Right lobe of liver (tissue), 6 donors: ENCODE data around the gene OR1D2. TPM values are rescaled to one million over a fixed set of nuclear protein-coding genes. Genes with fewer than 3 reads are reported as not detected.

ENCODE experiments used
- ATAC-seq, 4 donors: fragments of 200-7000 bp; cut with Tn5 transposase; one replicate each; pipeline ENCODE4 v1.9.1; 2020; ENCODE audit warnings: mild to moderate bottlenecking in 4 of 4, moderate library complexity in 4 of 4
- DNase-seq, 3 donors: peaks; one replicate each; pipeline ENCODE4 v3.0.0-alpha.2; 2020
- H3K27ac ChIP-seq, 3 donors: fragments of 200-600 bp; one replicate each; pipeline ENCODE4 v1.8.0; 2022
- H3K27me3 ChIP-seq, 2 donors: fragments of 200-600 bp; one replicate each; pipeline ENCODE4 v1.8.0; 2022
- H3K36me3 ChIP-seq, 4 donors: fragments of 200-600 bp; sonication (generic) in 1 of 4; one replicate each; pipeline versions ENCODE4 v1.5.1 to v1.8.0; 2017 to 2022; ENCODE audit warnings: control low read depth in 1 of 4
- H3K4me1 ChIP-seq, 4 donors: fragments of 200-600 bp; sonication (generic) in 1 of 4; one replicate each; pipeline versions ENCODE4 v1.5.1 to v1.8.0; 2017 to 2022; ENCODE audit warnings: control low read depth in 1 of 4
- H3K4me3 ChIP-seq, 3 donors: fragments of 200-600 bp; one replicate each; pipeline ENCODE4 v1.8.0; 2022
- H3K9me3 ChIP-seq, 4 donors: fragments of 200-600 bp; sonication (generic) in 1 of 4; one replicate each; pipeline versions ENCODE4 v1.5.1 to v1.8.0; 2017 to 2022; ENCODE audit warnings: control low read depth in 1 of 4
- POLR2A ChIP-seq: fragments of 450-650 bp; IDR thresholded peaks from one replicate; pipeline ENCODE4 v1.6.1; 2017; ENCODE audit warnings: antibody characterized with exemption, mild to moderate bottlenecking
- WGBS: methylation state at CpG from one replicate; pipeline ENCODE4 v1.1.6; 2018; ENCODE audit warnings: low coverage, low lambda C conversion rate; ENCODE audit not compliant: insufficient coverage; ENCODE audit errors: missing lambda C conversion rate; 5-methylcytosine and 5-hydroxymethylcytosine counted together
- intact Hi-C, 2 donors: fragments of 100-400 bp; cut with DNase I; formaldehyde crosslinking; loops; one replicate each; pipeline versions ENCODE4 v1.11.2 to v1.14.1; 2022
- total RNA-seq, 6 experiments: library from RNA; depleted of rRNA in 2 of 6; stranded (reverse); fragments of >200 nt in 2 of 6; fragmentation: NEBNext Ultra II Directional in 3 of 6; extraction: Animal tissue kit (Norgen Biotek cat#: 25700) in 3 of 6; gene quantifications; one replicate each; pipeline versions ENCODE4 v1.1.0 to v1.2.4, GENCODE V29; 2016 to 2023
- TF ChIP-seq, protein P1 (sequence below), 4 donors: fragments of 200-600 bp in 3 of 4; fragments of 450-650 bp in 1 of 4; IDR thresholded peaks; one replicate each; pipeline versions ENCODE4 v1.5.1 to v1.8.0; 2016 to 2022; ENCODE audit warnings: antibody characterized with exemption in 4 of 4, mild to moderate bottlenecking in 2 of 4
- donor health status: DM: no; HTN: yes; CAD: no.
- donor health status: DM: no; HTN: no; CAD: no.
- donor health status: DM: no; HTN: no; CAD: no.
- donor health status: DM: no; HTN: yes; CAD: no.
- donor health status: DM: no; HTN: yes; CAD: no.

OR1D2 gene
- total RNA-seq, 6 experiments from 2014 or later: not detected

DNA sequence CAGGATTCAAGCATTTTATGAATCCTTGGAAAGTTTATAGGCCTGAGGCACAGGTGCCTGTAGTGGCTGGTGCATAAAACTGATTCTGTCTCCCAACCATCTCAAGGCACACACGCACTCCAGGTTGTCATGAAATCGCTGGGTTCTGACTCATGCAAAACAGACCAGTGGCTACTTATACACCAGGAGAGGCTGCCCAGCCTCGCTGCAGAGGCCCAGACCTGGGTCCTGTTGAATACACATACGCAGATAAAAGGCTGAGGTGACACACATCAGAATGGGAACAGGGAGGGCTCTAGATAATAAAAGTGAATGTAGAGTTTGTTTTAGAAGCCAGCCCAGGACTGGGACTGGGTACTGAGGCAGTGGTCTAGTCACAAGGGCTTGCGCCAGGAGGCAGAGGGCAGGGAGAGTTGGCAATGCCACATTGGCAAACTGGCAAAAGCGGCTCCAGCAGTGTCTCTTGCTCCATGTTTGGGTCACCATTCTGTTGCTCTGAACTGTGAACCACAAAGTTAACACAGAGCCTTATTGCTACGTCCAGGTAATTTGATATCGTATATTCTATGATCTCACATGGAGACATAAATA is 54.4 kb downstream of the OR1D2 start:
- H3K4me3 ChIP-seq: peak overlapping the region in 2 of 3 donors; percentile 59 to 63
- WGBS: 91% methylated on average over 5 of the region's 8 CpGs

DNA sequence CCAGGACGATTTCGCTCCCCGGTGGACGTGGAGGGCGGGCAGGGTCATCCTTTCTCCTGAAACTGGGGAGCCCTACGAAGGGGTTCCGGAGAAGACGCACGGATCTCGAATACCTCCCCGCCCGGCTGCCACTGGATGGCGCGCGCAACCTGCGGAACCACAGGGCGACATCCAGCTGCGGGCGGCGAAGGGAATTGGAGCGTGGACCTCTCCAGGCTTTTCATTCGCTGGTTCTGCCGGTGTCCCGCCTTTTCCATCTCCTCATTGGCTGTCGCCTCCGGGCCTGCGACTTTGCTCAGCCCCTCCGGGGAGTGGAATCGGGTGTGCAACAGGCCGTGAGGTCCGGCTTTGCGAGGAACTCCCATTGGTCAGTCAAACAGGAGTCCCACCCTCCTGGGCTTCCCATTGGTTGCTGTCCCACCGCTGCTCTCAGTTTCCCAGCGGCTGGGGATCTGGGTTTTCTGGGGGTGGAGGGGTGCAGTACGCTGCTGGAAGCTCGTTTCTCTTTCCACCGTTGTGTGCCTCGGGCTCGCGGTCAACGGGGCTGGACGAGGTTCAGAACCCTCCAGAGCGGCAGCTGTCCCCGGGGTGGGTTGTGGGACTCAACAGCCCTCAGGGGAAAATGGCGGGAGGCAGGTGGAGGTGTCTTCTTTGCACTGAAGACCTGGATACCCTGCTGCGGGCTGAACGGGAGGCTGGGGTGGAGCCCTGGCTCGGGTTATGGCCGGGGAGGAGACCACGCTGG is 55.3 kb downstream of the OR1D2 start:
- TF ChIP-seq POLR2A: no peak
- TF ChIP-seq, protein P1, sequence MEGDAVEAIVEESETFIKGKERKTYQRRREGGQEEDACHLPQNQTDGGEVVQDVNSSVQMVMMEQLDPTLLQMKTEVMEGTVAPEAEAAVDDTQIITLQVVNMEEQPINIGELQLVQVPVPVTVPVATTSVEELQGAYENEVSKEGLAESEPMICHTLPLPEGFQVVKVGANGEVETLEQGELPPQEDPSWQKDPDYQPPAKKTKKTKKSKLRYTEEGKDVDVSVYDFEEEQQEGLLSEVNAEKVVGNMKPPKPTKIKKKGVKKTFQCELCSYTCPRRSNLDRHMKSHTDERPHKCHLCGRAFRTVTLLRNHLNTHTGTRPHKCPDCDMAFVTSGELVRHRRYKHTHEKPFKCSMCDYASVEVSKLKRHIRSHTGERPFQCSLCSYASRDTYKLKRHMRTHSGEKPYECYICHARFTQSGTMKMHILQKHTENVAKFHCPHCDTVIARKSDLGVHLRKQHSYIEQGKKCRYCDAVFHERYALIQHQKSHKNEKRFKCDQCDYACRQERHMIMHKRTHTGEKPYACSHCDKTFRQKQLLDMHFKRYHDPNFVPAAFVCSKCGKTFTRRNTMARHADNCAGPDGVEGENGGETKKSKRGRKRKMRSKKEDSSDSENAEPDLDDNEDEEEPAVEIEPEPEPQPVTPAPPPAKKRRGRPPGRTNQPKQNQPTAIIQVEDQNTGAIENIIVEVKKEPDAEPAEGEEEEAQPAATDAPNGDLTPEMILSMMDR (IDR thresholded peaks at IDR 0.05): peak; percentile 71 to 90 (median 82)
- peak overlapping the region in 2 of 3 donors; percentile 47 to 54 for H3K27ac ChIP-seq

More for the DNA sequence above, 54.4 kb downstream of the OR1D2 start:
- Histone ChIP-seq H3K27ac (peak overlapping the region in 1 of 3 donors; percentile 54), H3K36me3 (no peaks in the 10 kb centered on the region), H3K4me1 (peaks cover 0 to 3% (median 0%) of the 10 kb centered on the region in 4 donors), H3K27me3 (no peaks in the 10 kb centered on the region), H3K9me3 (no peaks in the 10 kb centered on the region)
- intact Hi-C loops: no loop called here
- ATAC-seq (no peak), DNase-seq (peak in 1 of 3 donors; percentile 40)
- TF ChIP-seq, protein P1 (IDR thresholded peaks at IDR 0.05): no peak
- no peak for TF ChIP-seq POLR2A

DNA sequence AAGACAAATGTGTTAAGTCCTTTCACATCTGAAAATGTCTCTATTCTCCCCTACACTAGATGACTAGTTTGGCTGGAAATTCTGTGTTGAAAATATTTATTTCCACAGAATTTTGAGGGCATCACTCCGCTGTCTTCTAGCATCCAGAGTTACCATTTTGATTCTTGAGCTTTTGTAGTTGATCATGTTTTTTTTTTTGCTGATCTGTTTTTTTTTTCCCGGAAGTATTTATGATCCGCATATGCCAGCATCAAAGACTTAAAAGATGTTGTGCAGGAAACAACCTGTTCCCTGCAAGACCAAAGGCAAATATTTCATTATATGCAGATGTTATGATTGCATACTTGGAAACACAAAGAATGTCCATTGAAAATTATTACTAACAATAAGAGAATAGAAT is 57.5 kb downstream of the OR1D2 start:
- Histone ChIP-seq H3K27me3 (no peaks in the 10 kb centered on the region), H3K36me3 (no peaks in the 10 kb centered on the region), H3K4me1 (peaks cover 0 to 3% (median 0%) of the 10 kb centered on the region in 4 donors), H3K27ac (no peak overlapping the region), H3K9me3 (no peaks in the 10 kb centered on the region), H3K4me3 (no peak overlapping the region)
- DNase-seq (no peak), ATAC-seq (no peak)
- TF ChIP-seq, protein P1 (IDR thresholded peaks at IDR 0.05): no peak
- no peak for TF ChIP-seq POLR2A
- intact Hi-C loops: no loop called here
- 70% methylated on average over 3 of the region's 3 CpGs for WGBS

More for the DNA sequence above, 55.3 kb downstream of the OR1D2 start:
- Histone ChIP-seq H3K36me3 (no peaks in the 10 kb centered on the region), H3K27me3 (no peaks in the 10 kb centered on the region), H3K4me1 (peaks cover 0 to 3% (median 0%) of the 10 kb centered on the region in 4 donors), H3K9me3 (no peaks in the 10 kb centered on the region), H3K4me3 (peak overlapping the region; percentile 57 to 63 (median 59))
- WGBS: 1% methylated on average over 12 of the region's 50 CpGs
- peak; percentile 99 to 100 (median 99) for ATAC-seq
- DNase-seq: peak; percentile 94 to 98 (median 95)
- intact Hi-C loops: no loop called here

DNA sequence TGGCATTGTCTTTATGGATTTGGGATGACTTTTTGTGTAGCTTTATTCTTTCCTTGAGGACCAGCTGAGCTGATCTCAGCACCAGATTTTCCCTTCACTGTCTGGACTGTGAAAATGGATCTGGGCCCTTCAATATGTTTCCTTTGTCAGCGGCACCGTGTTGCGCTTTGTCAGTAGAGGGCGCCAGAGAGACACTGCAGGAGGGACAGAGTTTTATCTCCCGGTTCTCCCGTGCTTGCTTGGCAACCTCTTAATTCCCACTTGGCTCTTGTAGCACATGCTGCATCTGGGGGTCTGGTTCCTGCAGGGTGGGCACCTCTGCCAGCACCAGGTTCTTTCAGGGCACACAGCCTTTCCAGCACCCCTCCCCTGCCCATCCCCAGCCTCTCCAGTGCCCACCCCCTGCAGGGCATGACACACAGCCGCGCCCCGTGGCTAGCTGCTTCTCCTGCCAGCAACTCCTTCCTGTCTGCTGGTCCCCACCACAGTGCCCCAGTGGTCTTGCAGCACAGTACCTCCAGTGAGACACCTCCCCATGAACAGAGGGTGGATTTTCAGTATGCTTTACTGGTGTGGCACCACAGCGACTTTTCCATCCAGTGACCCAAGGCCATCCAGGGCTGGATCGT is 60.4 kb downstream of the OR1D2 start:
- no peak overlapping the region for H3K4me3 ChIP-seq
- H3K4me1 ChIP-seq: peaks cover 0 to 3% (median 0%) of the 10 kb centered on the region in 4 donors
- no peak overlapping the region for H3K27ac ChIP-seq
- 33% methylated on average over 1 of the region's 11 CpGs for WGBS
- no peaks in the 10 kb centered on the region for H3K27me3 ChIP-seq
- H3K9me3 ChIP-seq: no peaks in the 10 kb centered on the region
- no peaks in the 10 kb centered on the region for H3K36me3 ChIP-seq
- DNase-seq: peak in 1 of 3 donors; percentile 42
- TF ChIP-seq POLR2A: no peak
- TF ChIP-seq, protein P1 (IDR thresholded peaks at IDR 0.05): peak in 2 of 4 donors; percentile 19 to 34
- intact Hi-C loops: no loop called here
- peak in 1 of 4 donors; percentile 20 for ATAC-seq
